SU-DHL-6 (cell line): ENCODE measurements around the gene NFKBIZ.

ENCODE experiments used
- H2AFZ ChIP-seq: fragments of 200-600 bp; sonication (generic); 2 replicates; pipeline ENCODE4 v1.6.1; 2014; ENCODE audit warnings: low read depth, mild to moderate bottlenecking, moderate library complexity, mixed read lengths, antibody characterized with exemption, low read length; ENCODE audit not compliant: severe bottlenecking
- H3F3A ChIP-seq: fragments of 200-600 bp; shearing (Covaris generic); 2 replicates; pipeline ENCODE4 v1.6.0; 2016; ENCODE audit warnings: antibody characterized with exemption, mild to moderate bottlenecking; ENCODE audit not compliant: insufficient read depth
- H3K27ac ChIP-seq: fragments of 200-600 bp; sonication (generic); 2 replicates; pipeline ENCODE4 v1.5.1; 2016; ENCODE audit warnings: low read depth, mild to moderate bottlenecking, low read length, moderate library complexity, mixed read lengths
- H3K27me3 ChIP-seq: fragments of 200-600 bp; sonication (generic), shearing (Covaris generic); 2 replicates; pipeline ENCODE4 v1.6.0; 2014; ENCODE audit warnings: mild to moderate bottlenecking, low read length
- H3K36me3 ChIP-seq: fragments of 200-600 bp; sonication (generic); 2 replicates; pipeline ENCODE4 v1.6.1; 2014; ENCODE audit warnings: mild to moderate bottlenecking, low read length, mixed read lengths
- H3K4me2 ChIP-seq: fragments of 300-600, 200-600 bp; shearing (Covaris generic), sonication (generic); 2 replicates; pipeline ENCODE4 v1.6.0; 2014; ENCODE audit warnings: low read length, low read depth, mild to moderate bottlenecking; ENCODE audit not compliant: poor library complexity, severe bottlenecking
- H3K4me3 ChIP-seq: fragments of 200-600 bp; sonication (generic); 2 replicates; pipeline ENCODE4 v1.5.1; 2014; ENCODE audit warnings: antibody characterized with exemption, low read length, mild to moderate bottlenecking, mixed read lengths; ENCODE audit not compliant: insufficient read depth, poor library complexity, severe bottlenecking
- H3K79me2 ChIP-seq: fragments of 200-600 bp; sonication (generic); 2 replicates; pipeline ENCODE4 v1.6.1; 2014; ENCODE audit warnings: mild to moderate bottlenecking, low read length, moderate library complexity; ENCODE audit not compliant: insufficient read depth
- H3K9ac ChIP-seq: fragments of 200-600 bp; sonication (generic); 2 replicates; pipeline ENCODE4 v1.7.0; 2014; ENCODE audit warnings: mild to moderate bottlenecking, low read length
- H3K9me2 ChIP-seq: fragments of 200-600 bp; sonication (generic); replicated peaks from 2 replicates; pipeline ENCODE4 v1.6.1; 2014; ENCODE audit warnings: low read length; ENCODE audit not compliant: insufficient read depth
- H3K9me3 ChIP-seq: fragments of 200-600 bp; sonication (generic); 2 replicates; pipeline ENCODE4 v1.6.1; 2014; ENCODE audit warnings: low read length, mixed read lengths; ENCODE audit not compliant: insufficient read depth
- H4K20me1 ChIP-seq: fragments of 200-600 bp; sonication (generic); 2 replicates; pipeline ENCODE4 v1.6.1; 2014; ENCODE audit warnings: low read depth, mild to moderate bottlenecking, antibody characterized with exemption, low read length, moderate library complexity, mixed read lengths
- CTCF ChIP-seq: fragments of 200-600 bp; sonication (generic); IDR thresholded peaks from one replicate; pipeline ENCODE4 v1.5.1; 2017; ENCODE audit warnings: antibody characterized with exemption, mild to moderate bottlenecking, low read length, moderate library complexity; ENCODE audit not compliant: insufficient read depth, poor library complexity, severe bottlenecking
- EZH2phosphoT487 ChIP-seq: fragments of 200-600 bp; sonication (generic), shearing (Covaris generic); conservative IDR thresholded peaks from 2 replicates; pipeline ENCODE4 v1.6.1; 2018; ENCODE audit warnings: mild to moderate bottlenecking, antibody characterized with exemption, low read length, moderate library complexity, mixed read lengths

The NFKBIZ gene

GRCh38 chr3:101898039-101898438 lies 48.7 kb downstream of the NFKBIZ start:
- Histone ChIP-seq H3K4me2 (peak overlapping the region; percentile 70), H3K9me3 (peaks cover 5% of the 10 kb centered on the region; the same call in 1 of the 2 replicates), H3K27me3 (no peaks in the 10 kb centered on the region), H4K20me1 (no peaks in the 10 kb centered on the region), H2AFZ (peak overlapping the region; percentile 62), H3K27ac (peak overlapping the region; percentile 95), H3K9ac (peak overlapping the region; percentile 52), H3K9me2 (no peaks in the 10 kb centered on the region), H3K79me2 (no peaks in the 10 kb centered on the region), H3K4me3 (peak overlapping the region; percentile 14), H3F3A (peaks cover 14% of the 10 kb centered on the region), H3K36me3 (no peaks in the 10 kb centered on the region)
- no peak for TF ChIP-seq EZH2phosphoT487
- no peak for TF ChIP-seq CTCF

- Histone ChIP-seq H2AFZ (peak overlapping the region; percentile 62), H3K79me2 (no peaks in the 10 kb centered on the region), H3K9me2 (no peaks in the 10 kb centered on the region), H3K9ac (peak overlapping the region; percentile 52), H3K36me3 (no peaks in the 10 kb centered on the region), H3K4me2 (peak overlapping the region; percentile 70), H3K27me3 (no peaks in the 10 kb centered on the region), H3K27ac (peak overlapping the region; percentile 95), H3K9me3 (peaks cover 5% of the 10 kb centered on the region; the same call in 1 of the 2 replicates), H4K20me1 (no peaks in the 10 kb centered on the region), H3K4me3 (peak overlapping the region; percentile 30), H3F3A (peaks cover 14% of the 10 kb centered on the region)
- no peak for TF ChIP-seq CTCF
- TF ChIP-seq EZH2phosphoT487: no peak
Observed at GRCh38 chr3:101898752-101899169, 49.4 kb downstream of the NFKBIZ start.

GRCh38 chr3:101900316-101900715 lies 51.0 kb downstream of the NFKBIZ start:
- peak overlapping the region; percentile 34 for H2AFZ ChIP-seq
- TF ChIP-seq EZH2phosphoT487: no peak
- TF ChIP-seq CTCF: no peak
- peak overlapping the region; percentile 70 for H3K4me2 ChIP-seq
- H3K79me2 ChIP-seq: no peaks in the 10 kb centered on the region
- H3K4me3 ChIP-seq: no peak overlapping the region
- no peaks in the 10 kb centered on the region for H3K36me3 ChIP-seq
- no peaks in the 10 kb centered on the region for H3K9me2 ChIP-seq
- peaks cover 14% of the 10 kb centered on the region for H3F3A ChIP-seq
- no peak overlapping the region for H3K9ac ChIP-seq
- no peaks in the 10 kb centered on the region for H4K20me1 ChIP-seq
- no peaks in the 10 kb centered on the region for H3K27me3 ChIP-seq
- H3K27ac ChIP-seq: peak overlapping the region; percentile 95
- H3K9me3 ChIP-seq: peaks cover 5% of the 10 kb centered on the region; the same call in 1 of the 2 replicates
